GM21619 (cell line): ENCODE measurements around the gene SYNC.
A peak's percentile ranks its signal among the peaks of the same experiment; 100 is the strongest.
"Not testable (repeated sequence)": the region's sequence is repeated elsewhere in the genome, so short reads cannot be mapped to it uniquely, and the experiment has no call there.

Source experiments
- ATAC-seq: cut with Tn5 transposase; IDR thresholded peaks from one replicate; pipeline ENCODE4 v1.9.1; 2021; ENCODE audit not compliant: unreplicated experiment

SYNC gene

GRCh38 chr1:32724678-32725614 lies 22.4 kb upstream of the SYNC start:
- no peak for ATAC-seq

DNA sequence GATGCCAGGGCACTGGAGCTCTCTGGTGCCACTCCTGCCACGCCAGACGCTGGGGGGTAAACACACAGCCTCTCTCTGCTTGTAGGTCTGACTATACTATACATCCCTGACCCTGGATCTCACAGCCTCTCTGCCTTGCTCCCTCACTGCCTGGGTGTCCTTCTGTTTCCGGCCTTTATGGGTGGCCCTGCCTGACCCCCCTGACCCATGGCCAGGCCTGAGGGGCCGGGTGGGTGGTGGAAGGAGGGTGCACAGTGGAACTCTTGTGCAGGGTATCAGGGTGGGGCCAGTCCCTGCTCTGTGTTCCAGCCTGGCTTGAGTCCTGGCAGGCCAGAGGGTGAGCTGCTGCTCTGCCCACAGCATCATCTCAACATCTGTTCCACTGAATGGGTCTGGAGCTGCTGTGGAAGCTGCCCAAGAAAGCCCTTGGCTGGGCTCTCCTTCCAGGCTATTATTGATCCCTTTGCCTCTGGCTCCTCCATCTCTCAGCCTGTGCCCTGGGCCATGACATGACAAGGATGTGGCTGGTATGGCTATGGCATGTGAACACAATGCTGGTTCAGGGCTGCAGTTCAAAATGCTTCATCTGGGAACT lies 17.2 kb upstream of the SYNC start:
- no peak for ATAC-seq

GRCh38 chr1:32718527-32718926 lies 16.0 kb upstream of the SYNC start:
- ATAC-seq = no peak

DNA sequence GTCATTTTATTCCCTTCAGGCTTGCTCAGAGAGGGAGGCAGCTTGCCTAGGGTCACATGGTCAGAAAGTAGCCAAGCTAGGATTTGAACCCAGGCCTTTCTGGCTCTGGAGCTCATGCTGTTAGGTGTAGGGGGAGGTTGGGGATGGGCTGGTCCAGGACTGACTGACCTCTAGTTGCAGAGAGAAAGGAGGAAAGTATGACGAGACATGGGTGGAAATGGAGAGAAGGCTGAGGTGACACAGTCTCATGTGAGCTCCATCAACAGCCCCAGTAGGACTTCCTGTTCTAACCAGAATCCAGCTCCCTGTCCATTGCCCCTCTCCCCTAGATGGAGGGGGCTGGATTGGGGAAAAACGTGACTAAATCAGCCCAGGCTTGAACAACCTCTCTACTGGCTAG lies 15.5 kb upstream of the SYNC start:
- no peak for ATAC-seq

DNA sequence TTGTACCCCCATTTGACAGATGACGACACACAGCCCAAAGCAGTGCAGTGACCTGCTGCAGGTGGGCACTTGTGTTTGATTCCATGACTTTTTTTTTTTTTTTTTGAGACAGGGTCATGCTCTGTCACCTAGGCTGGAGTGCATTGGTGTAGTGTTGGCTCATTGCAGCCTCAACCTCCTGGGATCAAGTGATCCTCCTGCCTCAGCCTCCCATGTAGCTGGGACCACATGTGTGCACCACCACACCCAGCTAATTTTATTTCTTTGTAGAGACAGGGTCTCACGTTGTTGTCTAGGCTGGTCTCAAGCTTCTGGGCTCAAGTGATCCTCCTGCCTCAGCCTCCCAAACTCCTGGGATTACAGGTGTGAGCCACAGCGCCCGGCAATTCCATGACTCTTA lies 14.9 kb upstream of the SYNC start:
- no peak for ATAC-seq

GRCh38 chr1:32716312-32717148 lies 14.0 kb upstream of the SYNC start:
- peak; percentile 76 for ATAC-seq

DNA sequence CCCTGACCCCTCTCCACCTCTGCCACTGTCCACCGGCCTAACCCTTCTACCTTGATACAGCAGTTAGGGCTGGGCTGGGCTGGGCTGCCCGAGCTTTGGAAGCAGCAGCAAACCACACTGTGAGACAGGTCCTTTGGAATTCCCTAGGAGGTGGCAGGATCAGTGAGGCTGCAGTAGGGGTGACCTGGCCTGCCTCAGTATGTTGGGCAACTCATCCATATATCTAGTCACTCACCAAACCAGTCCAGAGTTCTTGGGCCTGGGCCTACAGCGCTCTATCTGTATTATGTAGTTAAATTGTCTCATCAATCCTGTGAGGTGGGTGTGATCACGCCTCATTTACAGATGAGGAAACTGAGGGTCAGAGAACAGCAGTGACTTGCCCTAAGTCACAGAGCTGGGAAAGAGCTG lies 13.3 kb upstream of the SYNC start:
- ATAC-seq = no peak

DNA sequence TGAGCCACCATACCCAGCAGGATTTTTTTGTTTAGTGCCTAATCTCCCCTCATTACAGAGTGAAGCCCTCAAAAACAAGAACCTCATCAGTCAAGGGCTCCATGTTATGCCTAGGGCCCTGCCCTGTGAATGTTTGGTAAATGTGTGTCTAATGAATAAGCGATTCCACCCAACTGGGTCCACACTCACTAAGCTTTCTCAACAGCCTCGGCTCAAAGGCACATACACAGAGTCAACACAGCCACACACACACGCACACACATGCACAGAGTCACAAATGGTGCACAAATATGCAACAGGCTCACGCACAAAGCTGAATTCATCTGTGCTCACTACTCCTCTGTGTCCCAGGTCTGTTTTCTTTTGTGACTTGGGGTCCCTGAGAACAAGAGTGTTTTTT lies 11.7 kb upstream of the SYNC start:
- ATAC-seq = no peak

DNA sequence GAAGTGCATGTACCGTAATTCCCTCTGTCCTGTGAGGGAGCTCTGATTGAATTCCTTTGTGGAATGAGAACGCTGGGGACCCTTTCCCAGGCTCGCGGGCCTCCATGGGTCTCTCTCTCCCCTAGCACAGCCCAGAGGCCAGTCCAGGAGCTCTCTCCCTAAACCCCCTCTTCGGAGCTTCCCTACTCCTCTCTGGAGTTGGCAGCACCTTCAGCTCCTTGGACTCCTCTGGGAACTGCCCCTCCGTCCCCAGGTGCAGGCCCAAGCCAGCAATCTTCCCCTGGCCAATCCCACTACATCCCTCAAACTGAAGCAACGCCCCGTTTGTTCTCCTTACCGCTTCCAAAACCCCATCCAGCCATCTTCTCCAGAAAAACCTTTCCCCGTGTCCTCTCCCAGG lies 10.5 kb upstream of the SYNC start:
- no peak for ATAC-seq

DNA sequence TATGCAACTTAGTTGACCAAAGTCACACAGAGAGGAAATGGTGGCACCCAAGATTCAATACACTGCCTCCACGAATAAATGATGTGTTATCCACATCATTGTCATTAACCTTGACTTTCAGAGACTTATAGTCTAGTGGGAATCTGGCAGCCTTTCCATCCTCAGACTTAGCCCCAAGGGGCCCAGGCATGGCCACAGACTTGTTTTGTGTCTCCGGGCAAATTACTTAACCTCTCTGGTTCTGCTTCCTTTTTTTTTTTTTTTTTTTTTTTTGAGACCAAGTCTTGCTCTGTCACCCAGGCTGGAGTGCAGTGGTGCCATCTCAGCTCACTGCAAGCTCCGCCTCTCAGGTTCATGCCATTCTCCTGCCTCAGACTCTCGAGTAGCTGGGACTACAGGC lies 8.7 kb upstream of the SYNC start:
- ATAC-seq = not testable (repeated sequence)

DNA sequence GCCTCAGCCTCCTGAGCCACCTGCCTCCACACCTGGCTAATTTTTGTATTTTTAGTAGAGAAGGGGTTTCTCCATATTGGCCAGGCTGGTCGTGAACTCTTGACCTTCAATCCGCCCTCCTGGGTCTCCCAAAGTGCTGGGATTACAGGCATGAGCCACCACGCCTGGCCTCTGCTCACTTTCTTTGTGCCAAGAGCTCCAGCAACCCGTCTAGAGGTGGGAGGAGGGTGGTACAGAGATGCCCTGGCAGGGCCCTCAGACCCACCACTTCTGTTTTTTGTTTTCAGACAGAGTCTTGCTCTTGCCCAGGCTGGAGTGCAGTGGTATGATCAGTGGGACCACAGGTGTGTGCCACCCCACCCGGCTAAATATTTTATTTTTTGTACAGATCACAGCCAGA lies 6.9 kb upstream of the SYNC start:
- ATAC-seq = no peak

GRCh38 chr1:32709075-32709474 lies 6.5 kb upstream of the SYNC start:
- no peak for ATAC-seq

- ATAC-seq = no peak
Observed at GRCh38 chr1:32706491-32706890, 3.9 kb upstream of the SYNC start.

- ATAC-seq = no peak
Observed at GRCh38 chr1:32705516-32705915, 2.9 kb upstream of the SYNC start.

DNA sequence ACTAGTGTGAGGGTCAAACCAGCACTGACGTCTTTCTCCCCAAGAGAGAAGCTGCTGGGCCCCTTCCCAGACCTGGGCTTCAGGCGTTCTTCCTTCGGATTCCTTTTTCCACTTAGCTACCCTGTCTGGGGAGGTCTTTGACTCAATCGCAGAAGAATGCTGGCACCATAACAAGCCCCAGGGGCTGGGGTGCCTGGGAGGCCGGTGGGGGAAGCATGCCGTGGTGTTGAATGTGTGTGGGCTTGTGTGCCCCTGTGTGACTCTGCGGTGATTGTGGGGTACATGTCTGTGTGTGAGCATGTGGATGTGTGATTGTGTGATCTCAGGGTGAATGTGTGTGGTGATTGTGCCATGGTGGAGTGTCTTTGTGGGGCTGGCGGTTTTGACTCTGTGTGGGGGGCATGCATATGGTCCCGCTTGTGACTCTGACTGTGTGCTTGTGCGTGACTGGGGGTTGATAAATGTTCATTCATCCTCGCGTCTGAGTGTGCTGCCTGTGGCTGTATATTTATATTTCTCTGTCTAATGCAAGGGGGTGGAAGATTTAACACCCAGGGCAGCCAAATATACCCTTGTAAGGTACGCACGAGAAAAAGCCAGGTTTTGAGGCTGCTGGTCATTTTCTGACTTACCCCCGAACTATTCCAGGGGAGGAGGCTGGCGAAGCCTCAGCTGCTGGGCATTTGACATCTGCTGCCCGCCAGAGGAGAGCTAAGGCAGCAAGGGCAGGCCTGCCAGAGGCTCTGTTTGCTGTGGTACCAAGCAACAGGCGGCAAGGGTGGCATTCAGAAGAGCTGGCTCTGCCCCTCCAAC lies 1.1 kb upstream of the SYNC start:
- ATAC-seq = no peak

GRCh38 chr1:32701951-32702598 lies 495 bp downstream of the SYNC start:
- no peak for ATAC-seq

DNA sequence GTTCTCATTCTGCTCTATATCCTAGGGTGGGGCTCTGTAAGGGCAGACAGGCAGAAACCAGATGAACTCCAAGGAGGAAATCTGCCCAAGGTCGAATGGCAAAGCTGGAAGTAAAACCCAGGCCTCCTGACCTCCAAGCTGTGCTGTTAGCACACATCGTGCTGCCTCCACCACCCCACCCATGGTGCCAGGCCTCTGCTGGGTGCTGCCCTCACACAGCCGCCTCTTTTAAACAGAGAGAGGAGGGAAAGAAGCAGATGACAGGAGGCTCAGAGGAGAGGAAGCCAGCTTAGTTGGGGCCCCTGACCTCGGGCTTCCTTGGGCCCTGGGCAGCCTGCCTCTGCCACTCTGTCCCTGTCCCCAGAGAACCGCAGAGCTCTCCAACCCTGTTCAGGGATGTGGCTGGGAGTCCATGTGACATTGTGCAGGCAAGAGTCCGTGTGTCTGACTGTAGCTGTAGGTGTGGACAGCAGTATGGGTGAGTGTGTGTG lies 1.1 kb downstream of the SYNC start:
- ATAC-seq = no peak

GRCh38 chr1:32696996-32697395 lies 5.6 kb downstream of the SYNC start:
- not testable (repeated sequence) for ATAC-seq

GRCh38 chr1:32696041-32696440 lies 6.5 kb downstream of the SYNC start:
- ATAC-seq = no peak
